Body of pancreas (tissue), 4 donors: Measurements from ENCODE around the gene ZNF423.

Experiments
- CTCF ChIP-seq, 7 experiments: fragments of 450-650 bp in 4 of 7; fragments of 200-600 bp in 3 of 7; sonication (generic) in 3 of 7; IDR thresholded peaks; one replicate each; pipeline ENCODE4 v1.5.1; 2016 to 2019; ENCODE audit warnings: antibody characterized with exemption in 7 of 7
- POLR2A ChIP-seq, 3 donors: fragments of 450-650 bp; IDR thresholded peaks; one replicate each; pipeline ENCODE4 v1.6.1; 2016; ENCODE audit warnings: antibody characterized with exemption in 3 of 3, mild to moderate bottlenecking in 2 of 3

DNA sequence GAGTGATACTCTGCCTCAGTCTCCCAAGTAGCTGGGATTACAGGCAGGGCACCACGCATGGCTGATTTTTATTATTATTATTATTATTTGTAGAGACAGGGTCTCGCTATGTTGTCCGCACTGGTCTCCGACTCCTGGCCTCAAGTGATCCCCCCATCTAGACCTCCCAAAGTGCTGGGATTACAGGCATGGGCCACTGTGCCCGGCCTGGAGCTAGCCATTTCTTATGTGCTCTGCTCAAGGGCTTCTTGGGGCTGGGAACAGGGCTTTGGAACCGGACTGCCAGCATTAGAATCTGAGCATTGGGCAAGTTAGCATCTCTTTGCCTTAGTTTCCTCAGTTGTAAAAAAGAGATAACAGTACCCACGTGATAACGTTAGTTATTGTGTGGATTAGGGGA is 371.0 kb downstream of the ZNF423 start:
- TF ChIP-seq CTCF (IDR thresholded peaks at IDR 0.05) (no peak), POLR2A (IDR thresholded peaks at IDR 0.05) (no peak)
